ENCODE results near the gene UQCR11.

DNA sequence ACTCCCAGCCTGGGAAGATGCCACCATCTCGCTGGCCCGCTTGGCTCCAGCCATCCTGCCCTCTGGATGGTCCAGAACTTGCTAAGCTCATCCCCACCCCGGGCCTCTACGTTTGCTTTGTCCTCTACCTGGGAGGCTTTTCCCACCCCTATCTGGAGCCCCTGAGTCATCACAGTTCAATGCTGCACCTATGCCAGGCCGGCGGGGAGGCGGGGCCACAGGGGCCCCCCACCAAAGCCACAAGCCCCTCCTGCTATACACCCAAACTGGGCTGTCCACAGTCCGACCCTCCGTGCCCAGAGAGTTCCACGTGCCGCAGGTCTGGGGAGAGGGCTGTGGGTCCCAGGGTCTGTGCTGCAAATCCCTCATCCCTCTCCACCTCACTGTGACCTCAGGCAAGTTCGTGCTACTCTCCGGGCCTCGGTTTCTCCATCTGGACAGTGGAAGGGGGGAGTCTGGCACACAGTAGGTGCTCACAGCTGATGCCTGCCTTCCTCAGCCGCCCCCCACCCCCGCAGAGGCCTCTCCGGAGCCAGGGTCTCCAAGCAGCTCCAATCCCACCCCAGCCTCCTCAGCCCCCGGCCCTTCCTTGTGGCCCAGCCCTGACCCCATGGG, 49.0 kb upstream of the UQCR11 start:
- TF ChIP-seq CTCF (IDR thresholded peaks at IDR 0.05), result no peak
- no peak for TF ChIP-seq POLR2A (IDR thresholded peaks at IDR 0.05)
